Measurements from ENCODE around the gene SPEG.
A peak's percentile ranks its signal among the peaks of the same experiment; 100 is the strongest.

Gene SPEG

DNA sequence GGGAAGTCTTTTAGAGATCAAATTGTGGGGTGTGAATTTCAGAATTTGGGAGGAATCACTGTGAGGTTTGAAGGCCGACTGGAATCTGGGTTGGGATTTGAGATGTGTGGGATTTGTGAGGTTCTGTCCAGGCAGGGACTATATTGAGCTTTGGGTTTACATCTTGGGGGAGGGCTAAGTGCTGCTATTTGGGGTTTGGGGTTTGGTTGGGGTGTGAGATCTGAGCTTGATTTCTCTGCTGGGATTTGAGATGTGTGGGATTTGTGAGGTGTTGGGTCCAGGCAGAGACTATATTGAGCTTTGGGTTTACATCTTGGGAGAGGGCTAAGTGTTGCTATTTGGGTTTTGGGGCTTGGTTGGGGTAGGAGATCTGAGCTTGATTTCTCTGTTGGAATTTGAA is 64.9 kb downstream of the SPEG start:
- no peak for DNase-seq

GRCh38 chr2:219500135-219500534 is 65.5 kb downstream of the SPEG start:
- DNase-seq = no peak

GRCh38 chr2:219501849-219502248 is 67.2 kb downstream of the SPEG start:
- no peak for DNase-seq

- no peak for DNase-seq
Observed at GRCh38 chr2:219502618-219503017, 68.0 kb downstream of the SPEG start.

GRCh38 chr2:219505585-219505984 is 70.9 kb downstream of the SPEG start:
- DNase-seq = no peak

DNA sequence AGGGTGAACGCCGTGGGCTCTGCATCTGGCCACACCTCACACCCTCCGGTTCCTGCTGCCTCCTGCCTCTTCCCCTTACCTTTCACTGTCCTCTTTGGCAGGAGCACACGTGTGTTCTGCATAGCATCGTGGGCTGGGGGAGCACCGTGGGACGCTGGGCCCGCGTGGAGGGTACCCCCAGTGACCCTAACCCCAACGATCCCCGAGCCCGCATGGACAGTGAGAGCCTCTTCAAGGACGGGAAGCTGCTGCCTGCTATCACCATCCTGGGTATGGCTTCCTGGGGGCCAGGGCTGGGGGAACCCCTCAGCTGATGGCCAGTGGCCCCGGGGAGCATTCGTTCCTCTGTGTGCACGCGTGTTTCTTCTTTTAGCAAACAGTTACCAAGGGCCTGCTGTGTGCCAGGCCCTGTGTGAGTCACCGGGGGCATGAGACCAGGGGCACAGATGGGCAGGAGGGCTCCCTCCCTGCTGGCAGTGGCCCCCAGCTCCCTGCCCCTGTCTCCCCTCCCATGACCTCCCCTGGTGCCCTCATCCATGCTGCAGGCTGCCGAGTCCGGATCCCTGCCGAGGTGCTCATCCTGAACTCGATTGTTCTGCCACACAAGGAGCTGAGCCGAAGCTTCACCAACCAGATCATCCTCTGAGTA is 71.6 kb downstream of the SPEG start:
- DNase-seq = no peak

GRCh38 chr2:219506802-219507526 is 72.3 kb downstream of the SPEG start:
- no peak for DNase-seq

GRCh38 chr2:219507581-219508443 is 73.2 kb downstream of the SPEG start:
- no peak for DNase-seq

DNA sequence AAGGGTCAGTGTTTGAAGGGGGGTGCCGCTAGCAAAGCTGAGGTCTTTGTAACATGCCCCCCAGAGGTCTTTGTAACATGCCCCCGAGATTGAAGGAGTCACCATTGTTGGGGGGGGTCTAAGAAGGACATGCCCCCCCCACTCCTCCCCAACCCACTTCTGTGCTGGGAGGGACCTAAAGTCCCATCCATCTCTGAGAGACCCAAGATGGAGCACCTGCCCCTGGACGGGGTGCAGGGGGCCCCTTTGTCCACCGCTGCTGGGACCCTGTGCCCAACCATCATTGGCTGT is 73.7 kb downstream of the SPEG start:
- DNase-seq = no peak

- no peak for DNase-seq
Observed at GRCh38 chr2:219508971-219509779, 74.5 kb downstream of the SPEG start.

- DNase-seq = peak; percentile 51
Observed at GRCh38 chr2:219509780-219510511, 75.3 kb downstream of the SPEG start.

- DNase-seq = no peak
Observed at GRCh38 chr2:219510512-219511135, 76.0 kb downstream of the SPEG start.

- DNase-seq = no peak
Observed at GRCh38 chr2:219511547-219512325, 77.1 kb downstream of the SPEG start.

DNA sequence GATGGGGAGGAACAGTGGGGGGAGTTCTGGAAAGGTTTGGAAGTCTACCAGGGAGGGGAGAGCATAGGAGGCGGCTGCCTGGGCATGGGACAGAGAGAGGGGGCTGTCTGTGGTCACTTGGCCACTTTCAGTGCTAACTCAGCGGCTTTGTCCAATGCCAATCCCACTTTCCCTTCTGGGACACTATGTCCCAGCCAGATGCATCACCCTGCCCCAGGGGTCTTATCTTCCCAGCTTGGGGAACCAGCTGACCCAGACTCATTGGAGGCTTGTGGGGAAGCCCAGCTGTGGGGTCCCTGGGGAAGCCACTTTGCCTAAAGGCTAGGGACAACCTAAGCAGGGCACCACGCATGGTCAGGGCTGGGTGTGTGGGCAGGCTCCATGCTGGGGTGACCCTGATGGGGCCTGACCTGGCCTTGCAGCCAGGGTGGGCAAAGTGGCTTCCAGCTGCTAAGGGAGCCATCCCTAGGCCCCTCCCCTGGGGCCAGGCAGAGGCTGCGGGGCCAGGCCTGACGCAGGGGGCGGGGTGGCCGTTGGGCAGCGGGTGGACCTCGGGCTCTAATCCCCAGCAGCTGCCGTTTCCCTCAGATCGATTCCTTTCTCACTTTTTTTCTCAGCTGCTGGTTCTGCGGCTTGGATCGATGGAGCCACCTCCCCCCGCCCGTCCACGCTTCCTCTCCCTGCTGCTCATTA is 78.0 kb downstream of the SPEG start:
- DNase-seq = no peak

DNA sequence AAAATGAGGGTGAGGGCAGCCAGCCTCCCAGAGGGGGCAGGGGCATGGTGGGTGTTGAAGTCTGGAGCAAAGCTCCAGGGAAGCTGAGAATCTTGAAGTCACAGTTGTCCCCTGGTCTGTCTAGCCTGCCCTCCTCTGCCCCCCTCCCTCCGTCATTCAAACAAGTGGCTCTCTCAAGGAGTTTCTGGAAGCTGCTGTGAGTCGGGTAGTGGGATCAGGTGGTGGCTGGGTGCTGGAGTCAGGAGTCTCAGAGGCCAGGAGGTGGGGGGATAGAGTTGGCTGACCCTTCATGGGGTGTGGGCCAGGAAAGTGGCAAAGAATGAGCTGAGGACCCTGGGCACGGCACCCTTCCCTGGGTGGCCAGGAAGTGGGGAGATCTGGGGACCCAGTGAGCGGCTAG is 79.1 kb downstream of the SPEG start:
- no peak for DNase-seq

GRCh38 chr2:219514196-219514761 is 79.6 kb downstream of the SPEG start, which contains the start of gene ASIC4:
TSS of gene ASIC4 (plus strand) at chr2:219514482. CDS start at chr2:219514725, 243 bp downstream.
- no peak for DNase-seq

GRCh38 chr2:219514836-219515235 is 80.2 kb downstream of the SPEG start:
- no peak for DNase-seq

GRCh38 chr2:219515874-219516629 is 81.4 kb downstream of the SPEG start:
- no peak for DNase-seq

DNA sequence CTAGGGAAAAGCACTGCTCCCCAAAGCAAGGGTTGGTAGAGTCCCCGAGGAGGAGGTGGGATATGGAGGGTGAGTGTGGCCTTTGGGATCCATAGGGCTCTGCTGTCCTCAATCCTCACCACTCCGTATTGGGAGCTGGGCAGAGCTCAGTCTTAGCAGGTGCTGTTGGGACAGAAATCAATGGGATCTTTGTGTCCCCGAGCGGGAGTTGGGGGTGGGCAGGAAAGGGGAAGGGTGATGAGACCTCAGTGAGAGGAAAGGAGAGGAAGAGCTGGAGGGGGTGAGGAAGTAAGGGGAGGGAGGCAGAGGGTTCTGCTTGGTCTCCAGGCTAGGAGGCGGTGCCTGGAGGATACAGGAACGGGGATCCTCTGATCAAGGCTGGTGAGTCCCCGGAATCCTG is 82.2 kb downstream of the SPEG start:
- no peak for DNase-seq

All from NCI-H510A treated with DMSO at 0.1 percent for 48 hours (cell line).